HCT116 (cell line): ENCODE measurements around the gene ERBB2.

ENCODE experiments used
- EZH2phosphoT487 ChIP-seq: fragments of 200-600 bp; IDR thresholded peaks from 2 replicates; pipeline ENCODE4 v1.6.1; 2018; ENCODE audit warnings: antibody characterized with exemption, borderline replicate concordance
- POLR2A ChIP-seq: IDR thresholded peaks from 2 replicates; pipeline ENCODE4 v1.7.0; 2011; ENCODE audit warnings: borderline replicate concordance; ENCODE audit not compliant: insufficient read depth, insufficient read length; ENCODE audit errors: extremely low read depth
- REST ChIP-seq: IDR thresholded peaks from 2 replicates; pipeline ENCODE4 v1.6.1; 2012; ENCODE audit warnings: low read depth
- TCF7L2 ChIP-seq: IDR thresholded peaks from 2 replicates; pipeline ENCODE4 v1.7.0; 2011; ENCODE audit warnings: borderline replicate concordance, inconsistent platforms; ENCODE audit not compliant: insufficient read depth, insufficient read length; ENCODE audit errors: extremely low read depth
- TF ChIP-seq, protein P1 (sequence below), 3 experiments: fragments of 200-600 bp in 1 of 3; sonication (generic) in 1 of 3; IDR thresholded peaks in 2 of 3; conservative IDR thresholded peaks in 1 of 3; 2 replicates each; pipeline ENCODE4 v1.5.1; 2012 to 2017; ENCODE audit warnings: low read depth in 2 of 3, low read length in 2 of 3, antibody characterized with exemption in 1 of 3, borderline replicate concordance in 1 of 3, control low read depth in 1 of 3, mild to moderate bottlenecking in 1 of 3, mixed read lengths in 1 of 3, mixed run types in 1 of 3, moderate library complexity in 1 of 3; ENCODE audit not compliant: insufficient read depth in 1 of 3

GRCh38 chr17:39746145-39746461 is 46.2 kb downstream of the ERBB2 start:
- TF ChIP-seq, protein P1, sequence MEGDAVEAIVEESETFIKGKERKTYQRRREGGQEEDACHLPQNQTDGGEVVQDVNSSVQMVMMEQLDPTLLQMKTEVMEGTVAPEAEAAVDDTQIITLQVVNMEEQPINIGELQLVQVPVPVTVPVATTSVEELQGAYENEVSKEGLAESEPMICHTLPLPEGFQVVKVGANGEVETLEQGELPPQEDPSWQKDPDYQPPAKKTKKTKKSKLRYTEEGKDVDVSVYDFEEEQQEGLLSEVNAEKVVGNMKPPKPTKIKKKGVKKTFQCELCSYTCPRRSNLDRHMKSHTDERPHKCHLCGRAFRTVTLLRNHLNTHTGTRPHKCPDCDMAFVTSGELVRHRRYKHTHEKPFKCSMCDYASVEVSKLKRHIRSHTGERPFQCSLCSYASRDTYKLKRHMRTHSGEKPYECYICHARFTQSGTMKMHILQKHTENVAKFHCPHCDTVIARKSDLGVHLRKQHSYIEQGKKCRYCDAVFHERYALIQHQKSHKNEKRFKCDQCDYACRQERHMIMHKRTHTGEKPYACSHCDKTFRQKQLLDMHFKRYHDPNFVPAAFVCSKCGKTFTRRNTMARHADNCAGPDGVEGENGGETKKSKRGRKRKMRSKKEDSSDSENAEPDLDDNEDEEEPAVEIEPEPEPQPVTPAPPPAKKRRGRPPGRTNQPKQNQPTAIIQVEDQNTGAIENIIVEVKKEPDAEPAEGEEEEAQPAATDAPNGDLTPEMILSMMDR (IDR thresholded peaks at IDR 0.05 in 2 of 3, conservative IDR thresholded peaks at IDR 0.05 in 1 of 3; ENCODE audit: borderline replicate concordance in 1 of 3, insufficient read depth in 1 of 3, low read depth in 2 of 3, low read length in 2 of 3): no peak
- TF ChIP-seq TCF7L2 (no peak), EZH2phosphoT487 (no peak), POLR2A (no peak), REST (no peak)
